Measurements from ENCODE around the gene MFSD12.

Gene MFSD12

DNA sequence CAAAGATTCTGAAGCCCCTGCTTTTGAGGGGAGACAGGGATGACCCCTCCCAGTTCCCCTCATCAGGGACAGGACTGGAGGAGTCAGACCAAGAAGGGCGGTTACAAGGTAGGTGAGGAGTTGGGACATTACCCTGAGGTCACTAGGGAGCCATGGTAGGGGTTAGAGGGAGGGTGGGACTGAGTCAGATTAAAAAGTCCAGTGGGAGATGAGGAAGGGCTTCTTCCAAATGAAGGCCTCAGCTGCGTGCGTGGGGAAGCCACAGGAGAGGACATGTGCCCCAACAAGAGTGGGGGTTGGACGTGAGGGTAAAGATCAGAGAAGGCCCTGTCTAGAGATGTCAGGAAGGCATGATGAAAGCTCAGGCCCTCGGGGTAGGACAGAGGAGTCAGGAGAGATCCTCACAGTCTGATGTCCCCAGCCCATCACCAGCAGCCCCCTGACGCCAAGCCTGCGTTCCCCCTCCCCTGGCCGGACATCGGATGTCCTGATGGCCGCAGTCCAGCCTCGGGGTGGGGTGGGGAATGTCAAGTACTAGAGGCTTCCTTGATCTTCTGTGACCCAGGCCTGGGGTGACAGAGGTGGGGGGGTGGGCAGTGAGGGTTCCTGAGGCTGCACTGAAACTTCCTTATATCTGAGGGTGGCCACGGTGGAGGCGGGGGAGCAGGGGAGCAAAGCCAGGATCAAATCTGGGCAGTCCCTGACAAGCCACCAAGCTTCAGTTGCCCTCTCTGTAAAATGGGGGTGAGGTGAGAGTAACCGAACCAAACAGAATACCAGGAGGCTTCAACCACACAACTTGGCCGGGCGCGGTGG is 6.5 kb upstream of the MFSD12 start:
- no peak for FAIRE-seq
- DNase-seq (ENCODE audit: insufficient read length, low spot score): no peak

DNA sequence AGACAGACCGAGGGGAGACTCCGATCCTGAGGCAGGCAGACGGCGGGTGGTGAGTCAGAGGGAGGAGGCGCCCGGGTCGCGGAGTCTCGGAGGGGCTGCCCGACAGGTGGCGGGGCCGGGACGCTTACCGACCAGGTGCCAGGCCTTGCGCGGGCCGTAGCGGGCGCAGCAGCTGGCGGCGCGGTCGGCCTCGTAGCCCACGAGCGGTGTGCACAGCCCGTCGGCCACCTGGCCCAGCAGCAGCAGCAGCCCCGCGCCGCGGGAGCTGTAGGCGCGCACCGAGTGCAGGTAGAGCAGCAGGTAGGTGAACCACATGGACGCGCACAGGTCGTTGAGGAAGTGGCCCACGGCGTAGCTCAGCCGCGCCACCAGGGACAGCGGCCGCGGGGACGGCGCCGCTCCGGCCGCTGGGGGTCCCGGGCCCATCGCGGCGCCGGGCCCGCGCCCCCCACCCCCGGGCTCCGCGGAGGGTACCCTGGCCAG is 367 bp downstream of the MFSD12 start:
- FAIRE-seq: no peak

DNA sequence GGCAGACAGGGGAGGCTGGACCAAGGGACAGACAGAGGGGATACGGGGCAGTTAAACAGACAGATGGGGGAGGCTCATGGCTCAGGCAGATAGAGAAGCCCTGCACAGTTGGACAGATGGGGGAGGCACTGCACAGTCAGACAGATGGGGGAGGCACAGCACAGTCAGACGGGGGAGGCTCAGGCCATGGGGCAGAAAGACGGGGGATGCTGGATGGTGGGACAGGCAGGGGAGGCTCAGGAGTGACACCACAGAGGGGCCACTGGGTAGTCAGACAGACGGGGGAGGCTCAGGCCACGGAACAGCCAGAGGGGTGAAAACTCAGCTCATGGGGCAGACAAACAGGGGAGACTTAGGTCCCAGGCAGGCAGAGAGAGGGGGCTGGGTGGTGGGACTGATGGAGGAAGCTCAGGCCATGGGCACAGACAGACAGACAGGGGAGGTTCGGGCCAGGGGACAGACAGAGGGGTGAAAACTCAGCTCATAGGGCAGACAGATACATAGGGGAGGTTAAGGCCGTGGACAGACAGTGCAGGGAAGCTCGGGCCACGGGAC is 886 bp downstream of the MFSD12 start:
- DNase-seq (ENCODE audit: insufficient read length, low spot score): no peak
- FAIRE-seq: no peak

More for the DNA sequence above, 367 bp downstream of the MFSD12 start:
- DNase-seq (ENCODE audit: insufficient read length, low spot score): no peak

DNA sequence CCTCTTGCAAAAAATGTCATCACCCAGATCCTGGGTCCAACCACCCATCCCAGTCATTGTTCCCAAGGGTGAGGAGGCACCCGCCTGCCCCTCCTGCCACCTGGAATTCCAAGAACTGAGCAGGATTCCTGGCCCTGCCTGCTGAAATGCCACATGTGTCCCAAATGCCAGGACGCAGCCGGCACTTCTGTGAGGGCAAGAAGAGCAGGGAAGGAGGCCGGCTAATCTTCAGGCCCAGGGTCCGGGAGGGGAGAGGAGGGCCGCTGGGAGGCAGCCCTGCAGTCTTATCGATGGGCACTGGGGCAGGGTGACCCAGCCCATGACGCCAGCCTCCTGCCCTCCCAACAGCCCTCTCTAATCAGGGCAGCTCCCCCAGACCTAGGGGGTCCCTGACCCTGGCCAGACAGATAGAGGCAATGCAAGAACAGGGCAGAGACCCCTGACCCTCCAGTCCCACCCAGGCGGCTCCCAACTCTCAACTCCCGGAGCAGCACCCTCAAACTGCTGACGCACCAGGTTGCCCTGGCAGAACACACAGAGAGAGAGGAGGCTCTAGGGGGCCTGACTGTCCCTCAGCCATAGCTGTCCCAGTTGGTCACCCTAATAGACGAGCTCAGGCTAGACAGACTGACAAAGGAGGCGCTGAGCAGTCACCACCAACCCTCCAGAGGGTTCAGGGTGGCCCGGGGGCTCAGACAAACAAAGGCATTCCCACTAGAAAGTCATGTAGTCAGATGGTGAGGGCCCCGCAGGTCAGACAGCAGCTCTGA is 1.5 kb downstream of the MFSD12 start:
- FAIRE-seq (no peak), DNase-seq (ENCODE audit: insufficient read length, low spot score) (no peak)

DNA sequence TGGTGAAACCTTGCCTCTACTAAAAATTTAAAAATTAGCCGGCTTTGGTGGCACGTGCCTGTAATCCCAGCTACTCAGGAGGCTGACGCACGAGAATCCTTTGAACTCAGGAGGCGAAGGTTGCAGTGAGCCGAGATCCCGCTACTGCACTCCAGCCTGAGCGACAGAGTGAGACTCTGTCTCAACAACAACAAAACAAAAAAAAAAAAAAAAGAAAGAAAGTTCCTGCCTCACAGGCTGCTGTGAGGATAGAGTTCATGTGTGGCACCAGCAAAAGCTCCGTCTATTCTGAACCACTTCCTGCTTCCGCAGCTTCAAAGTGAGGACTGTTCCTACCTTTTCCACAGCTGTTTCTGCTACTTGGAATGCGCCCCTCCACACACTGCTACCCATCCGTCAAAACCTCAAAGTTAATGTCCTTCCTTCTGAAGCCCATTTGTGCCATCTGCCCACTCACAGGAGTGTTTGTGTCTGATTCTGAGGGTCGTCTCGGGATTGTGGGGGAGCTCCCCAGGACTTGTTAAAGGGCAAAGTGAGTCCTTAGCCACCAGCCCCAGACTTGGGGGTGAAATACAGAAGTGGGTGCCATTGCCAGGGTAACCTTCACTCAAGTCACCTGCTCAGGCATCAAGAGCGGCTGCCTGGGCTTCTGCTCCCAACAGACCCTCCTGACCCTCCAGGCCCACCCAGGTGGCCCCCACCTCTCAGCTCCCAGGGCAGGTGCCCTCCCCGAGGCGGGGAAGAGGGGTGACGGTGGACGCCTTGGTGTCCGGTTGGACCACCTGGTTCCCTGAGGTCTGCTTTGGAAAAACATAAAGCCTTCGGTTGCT is 2.9 kb downstream of the MFSD12 start:
- FAIRE-seq (no peak), DNase-seq (ENCODE audit: insufficient read length, low spot score) (no peak)

DNA sequence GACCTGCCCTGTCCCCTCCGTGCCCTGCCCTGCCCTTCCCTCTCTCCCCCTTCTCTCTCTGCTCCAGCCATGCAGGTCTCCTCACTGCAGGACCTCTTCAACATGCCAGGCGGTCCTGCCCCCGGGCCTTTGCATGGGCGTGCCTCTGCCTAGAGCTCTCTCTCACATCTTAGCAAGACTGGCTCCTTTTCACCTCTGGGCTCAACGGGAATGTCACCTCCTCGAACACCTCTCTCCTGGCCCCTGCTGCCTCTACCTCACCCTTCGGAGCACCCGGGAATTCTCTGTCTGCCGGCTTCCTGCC is 5.6 kb downstream of the MFSD12 start:
- DNase-seq (ENCODE audit: insufficient read length, low spot score) (no peak), FAIRE-seq (no peak)

DNA sequence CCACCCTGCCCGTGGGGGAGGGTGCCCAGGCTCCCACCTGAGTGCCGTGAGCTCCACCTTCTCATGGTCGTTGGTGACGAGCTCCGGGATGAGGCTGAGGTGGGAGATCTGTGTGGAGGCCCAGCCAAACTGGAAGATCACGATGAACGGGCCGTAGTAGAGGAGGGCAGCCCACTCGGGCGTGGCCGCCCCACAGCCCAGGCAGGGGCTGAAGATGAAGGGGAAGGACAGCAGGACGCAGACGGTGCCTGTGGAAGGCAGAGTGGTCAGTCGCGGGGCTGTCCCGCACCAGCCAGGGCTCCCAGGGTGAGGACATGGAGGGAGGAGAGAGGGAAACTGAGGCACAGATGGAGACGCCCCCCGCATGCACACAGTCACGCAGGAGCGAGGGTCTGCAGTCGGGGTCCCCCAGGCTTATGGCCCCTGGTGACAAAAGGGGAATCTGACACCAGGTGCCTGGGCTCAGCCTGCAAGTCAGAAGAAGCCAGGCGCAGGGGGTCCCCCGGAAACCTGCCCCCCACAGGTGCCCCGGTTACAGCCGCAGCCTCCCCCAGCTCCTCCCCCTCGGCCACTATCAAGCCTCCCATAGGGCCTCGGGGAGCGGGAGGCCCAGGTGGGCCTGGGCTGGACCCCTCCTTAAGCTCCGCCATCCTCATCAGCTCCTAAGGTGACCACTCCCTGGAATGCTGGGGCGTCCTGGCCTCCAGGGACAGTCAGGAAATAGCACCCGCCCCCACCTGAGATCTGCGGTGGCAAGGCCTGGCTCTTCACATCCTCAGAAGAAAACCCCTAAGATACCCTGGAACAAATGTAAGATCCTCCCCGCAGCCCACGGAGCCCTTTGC is 6.2 kb downstream of the MFSD12 start:
- no peak for FAIRE-seq
- DNase-seq (ENCODE audit: insufficient read length, low spot score): no peak

DNA sequence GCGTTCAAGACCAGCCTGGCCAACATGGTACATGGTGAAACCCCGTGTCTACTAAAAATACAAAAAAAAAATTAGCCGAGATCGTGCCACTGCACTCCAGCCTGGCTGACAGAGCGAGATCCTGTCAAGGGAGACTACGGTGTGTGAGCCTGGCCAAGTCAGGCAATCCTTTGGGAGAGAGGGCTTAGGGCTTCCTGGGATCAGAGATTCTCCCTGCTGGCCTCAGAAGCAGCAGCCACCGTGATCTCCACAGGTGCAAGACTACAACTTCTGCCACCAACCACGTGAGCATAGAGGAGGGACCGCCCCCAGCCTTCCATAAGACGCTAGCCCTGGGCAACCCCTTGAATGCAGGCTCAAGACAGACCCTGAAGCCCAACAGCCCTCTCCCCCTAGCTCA is 7.6 kb downstream of the MFSD12 start:
- FAIRE-seq (no peak), DNase-seq (ENCODE audit: insufficient read length, low spot score) (no peak)

DNA sequence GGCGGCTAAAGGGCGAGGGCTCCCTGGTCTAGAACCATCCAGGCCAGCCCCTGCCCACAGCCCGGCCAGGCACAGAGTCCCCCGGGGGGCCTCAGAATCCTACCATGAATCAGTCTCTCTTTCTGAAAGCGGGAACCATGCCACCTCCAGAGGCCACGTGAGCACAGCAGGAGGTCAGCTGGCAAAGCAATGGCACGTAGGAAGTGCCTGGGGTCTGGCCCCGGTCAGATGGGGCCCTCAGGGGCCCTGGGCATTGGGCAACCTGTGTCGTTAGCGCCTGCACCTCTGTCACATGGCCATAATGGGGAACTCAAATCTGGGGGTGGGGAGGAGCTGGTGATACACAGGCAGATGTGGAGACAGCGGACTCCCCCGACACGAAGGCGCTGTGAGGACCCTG is 8.8 kb downstream of the MFSD12 start:
- DNase-seq (ENCODE audit: insufficient read length, low spot score): no peak
- no peak for FAIRE-seq

DNA sequence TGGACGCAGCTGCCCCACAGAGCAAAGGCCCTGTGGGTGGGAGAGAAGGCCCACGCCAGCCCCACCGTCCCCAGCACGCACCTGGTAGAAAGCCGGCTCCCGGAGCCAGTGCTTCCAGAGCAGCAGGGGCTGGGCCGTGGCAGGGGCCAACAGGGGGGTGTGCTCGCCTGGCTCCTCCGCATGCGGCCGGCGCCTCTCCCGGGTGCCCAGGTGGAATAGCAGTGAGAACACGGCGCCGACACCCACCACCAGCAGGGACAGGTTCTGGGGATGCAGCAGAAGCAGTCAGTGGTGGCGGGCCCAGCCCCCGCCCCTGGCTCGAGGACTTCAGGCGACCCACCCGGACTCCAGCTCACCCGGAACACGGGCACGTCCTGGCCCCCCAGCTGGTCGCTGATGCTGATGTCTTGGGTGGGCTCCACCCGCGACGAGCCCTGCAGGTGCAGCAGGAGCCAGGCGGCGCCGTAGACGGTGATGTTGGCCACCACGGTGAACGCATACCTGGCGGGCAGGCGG is 9.6 kb downstream of the MFSD12 start:
- DNase-seq (ENCODE audit: insufficient read length, low spot score) (no peak), FAIRE-seq (no peak)

DNA sequence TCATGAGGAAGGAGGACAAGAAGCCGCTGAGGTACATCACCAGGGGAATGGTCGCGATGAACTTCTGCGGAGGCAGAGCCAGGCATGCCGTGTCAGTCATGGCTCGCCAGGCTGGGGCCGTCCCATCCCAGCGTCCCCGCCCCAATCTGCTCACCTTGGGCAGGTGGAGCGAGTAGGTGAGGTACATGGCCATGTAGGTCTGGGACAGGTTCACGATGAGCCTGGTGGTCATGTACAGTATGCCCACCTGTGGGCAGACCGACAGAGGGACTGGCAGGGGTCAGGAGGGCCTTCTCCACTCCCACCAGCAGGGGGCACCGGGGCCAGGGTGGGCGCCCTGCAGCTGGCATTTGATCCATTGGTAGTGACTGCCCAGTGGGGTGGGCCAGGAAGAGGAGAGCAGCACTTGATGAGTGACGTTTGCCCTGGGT is 10.1 kb downstream of the MFSD12 start:
- FAIRE-seq (no peak), DNase-seq (ENCODE audit: insufficient read length, low spot score) (no peak)

DNA sequence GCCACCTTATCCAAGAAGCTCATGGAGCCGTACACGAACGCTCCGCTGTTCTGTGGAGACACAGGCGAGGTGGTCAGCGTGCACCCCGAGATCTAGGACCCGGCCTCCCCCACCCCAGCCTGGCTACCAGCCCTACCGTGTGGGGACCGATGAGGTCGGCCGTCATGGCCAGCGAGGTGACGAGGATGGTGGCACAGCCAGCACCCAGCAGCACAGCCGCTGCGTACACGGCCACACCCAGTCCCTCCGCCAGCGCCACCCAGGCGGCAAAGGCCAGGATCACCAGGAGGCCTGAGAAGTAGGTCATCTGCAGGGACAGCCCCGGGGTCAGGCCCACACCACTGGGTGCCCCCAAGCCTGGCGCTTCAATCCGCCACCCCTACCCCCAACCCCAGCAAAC is 11.3 kb downstream of the MFSD12 start:
- no peak for FAIRE-seq
- DNase-seq (ENCODE audit: insufficient read length, low spot score): no peak

DNA sequence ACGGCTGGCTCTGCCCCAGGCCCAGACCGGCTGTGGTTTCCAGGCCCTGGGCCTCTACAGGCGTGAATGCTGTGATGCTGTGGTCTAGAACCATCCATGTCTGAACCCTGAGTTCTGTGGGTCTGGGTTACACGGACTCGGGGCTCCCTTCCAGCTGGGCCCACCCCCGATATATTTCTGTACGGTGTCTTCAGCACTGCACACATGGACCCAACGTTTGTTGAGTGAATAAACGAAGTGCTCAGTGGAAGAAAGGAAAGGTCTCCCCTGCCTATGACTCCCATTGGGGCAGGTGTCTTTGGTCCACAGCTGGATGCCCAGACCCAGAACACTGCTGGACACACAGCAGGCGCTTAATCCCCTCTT is 11.7 kb downstream of the MFSD12 start:
- DNase-seq (ENCODE audit: insufficient read length, low spot score) (no peak), FAIRE-seq (no peak)

DNA sequence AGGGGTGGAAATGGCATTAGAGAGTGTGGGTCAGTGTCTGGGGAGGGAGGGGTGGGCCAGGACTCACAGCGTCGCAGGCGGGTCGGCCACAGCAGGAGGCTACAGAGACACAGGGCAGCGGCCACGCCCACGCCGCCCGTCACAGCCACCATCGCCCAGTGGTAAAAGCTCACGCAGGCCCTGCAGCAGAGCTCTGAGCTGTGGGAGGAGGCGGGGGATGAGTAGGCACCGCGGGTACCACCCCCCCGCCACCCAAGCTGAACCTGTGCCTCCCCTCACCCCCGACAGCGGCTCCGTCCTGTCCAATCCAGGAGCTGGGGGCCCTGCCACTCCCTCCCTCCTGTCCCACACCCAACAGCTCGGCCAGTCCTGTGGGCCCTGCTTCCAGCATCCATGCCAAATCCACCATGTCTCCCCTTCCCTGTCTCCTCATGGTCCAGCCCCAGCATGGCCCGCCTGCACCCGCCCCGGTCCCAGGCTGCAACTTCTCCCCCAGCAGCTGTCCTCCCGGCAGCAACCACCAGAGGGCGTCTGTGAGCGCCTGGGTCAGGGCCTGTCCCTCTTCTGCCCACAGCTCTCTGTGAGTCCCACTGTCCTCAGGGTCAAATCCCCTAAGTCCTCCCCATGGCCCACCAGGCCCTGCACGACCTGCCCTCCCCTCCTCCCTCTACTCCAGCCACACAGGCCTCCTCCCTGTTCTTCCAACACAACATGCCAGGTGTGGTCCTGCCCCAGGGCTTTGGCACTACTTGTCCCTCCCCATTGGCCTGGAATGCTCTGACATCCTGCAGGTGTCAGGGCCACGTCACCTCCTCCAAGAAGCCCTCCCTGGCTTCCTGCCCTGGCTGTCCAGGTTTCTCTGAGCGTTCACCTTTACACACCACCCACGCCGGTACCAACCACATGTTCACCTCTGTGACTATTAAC is 12.4 kb downstream of the MFSD12 start:
- FAIRE-seq (peak; percentile 69), DNase-seq (ENCODE audit: insufficient read length, low spot score) (peak; percentile 70)

DNA sequence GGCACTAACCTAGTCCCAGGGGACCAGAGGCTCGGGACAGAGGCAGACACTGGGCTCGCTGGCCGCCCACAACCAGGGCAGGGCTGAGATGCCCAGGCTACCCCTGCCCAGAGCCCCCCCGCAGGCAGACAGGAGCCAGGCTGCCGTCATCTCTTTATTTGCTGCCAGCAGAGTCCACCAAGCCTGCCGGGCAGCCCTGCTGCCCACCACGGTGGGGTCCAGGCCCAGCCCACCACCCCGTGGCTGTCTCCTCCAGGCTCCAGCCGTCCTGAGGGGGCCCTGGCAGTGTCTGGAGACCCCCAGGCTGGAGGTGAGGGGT is 13.4 kb downstream of the MFSD12 start:
- DNase-seq (ENCODE audit: insufficient read length, low spot score) (no peak), FAIRE-seq (no peak)

DNA sequence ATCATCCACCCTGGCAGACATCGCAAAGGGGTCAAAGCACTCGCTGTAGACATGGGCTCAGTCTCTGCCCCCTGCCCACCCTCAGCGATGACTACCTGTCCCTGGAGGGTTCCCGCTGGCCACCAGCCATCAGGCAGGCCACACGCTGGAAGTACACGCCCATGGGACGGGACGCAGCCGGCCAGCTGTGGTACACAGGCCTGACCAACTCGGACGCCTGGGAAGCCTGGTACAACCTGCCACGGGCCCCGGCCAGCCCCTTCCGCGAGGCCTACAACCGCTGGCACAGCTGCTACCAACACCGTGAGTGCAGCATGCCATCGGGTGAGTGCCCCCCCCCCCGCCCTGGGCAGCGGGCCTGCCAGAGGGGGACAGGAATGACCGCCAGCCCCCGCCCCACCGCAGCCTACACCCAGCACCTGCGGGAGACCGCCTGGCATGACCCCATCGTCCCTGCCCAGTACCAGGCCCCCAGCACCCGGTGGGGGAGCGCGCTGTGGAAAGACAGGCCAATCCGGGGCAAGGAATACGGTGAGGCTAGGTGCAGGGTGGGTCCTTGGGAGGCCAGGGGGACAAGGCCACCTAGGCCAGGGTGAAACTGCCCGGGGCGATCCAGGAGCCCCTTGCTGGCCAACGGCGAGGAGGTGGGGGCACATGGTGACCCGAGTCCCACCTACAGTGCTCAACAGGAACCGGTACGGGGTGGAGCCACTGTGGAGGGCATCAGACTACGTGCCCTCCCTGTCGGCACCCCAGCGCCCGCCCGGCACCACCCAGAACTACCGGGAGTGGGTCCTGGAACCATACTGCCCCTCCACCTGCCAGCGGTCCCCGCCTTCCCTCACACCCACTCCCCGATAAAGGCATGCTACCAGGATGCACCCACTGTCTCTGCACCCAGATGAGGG is 14.0 kb downstream of the MFSD12 start:
- FAIRE-seq: no peak
- DNase-seq (ENCODE audit: insufficient read length, low spot score): no peak

DNA sequence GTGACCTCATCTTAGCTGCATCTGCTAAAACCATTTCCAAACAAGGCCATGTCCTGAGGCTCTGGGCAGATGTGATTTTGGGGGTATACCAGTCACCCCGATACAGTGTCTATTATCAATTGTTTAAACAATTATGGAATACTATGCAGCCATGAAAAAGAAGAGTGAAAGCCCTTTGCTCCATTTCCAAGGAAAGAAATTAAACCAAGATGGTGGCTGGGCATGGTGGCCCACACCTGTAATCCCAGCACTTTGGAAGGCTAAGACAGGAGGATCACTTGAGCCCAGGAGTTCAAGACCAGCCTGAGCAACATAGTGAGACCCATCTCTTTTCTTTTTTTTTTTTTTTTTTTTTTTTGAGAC is 17.6 kb downstream of the MFSD12 start:
- no peak for DNase-seq (ENCODE audit: insufficient read length, low spot score)
- no peak for FAIRE-seq

Data from HTR-8/SVneo (cell line).